SK-N-SH treated with all-trans-retinoic acid at 6 μM for 48 hours (cell line): ENCODE results near the gene NTM.

Source experiments
- ATAC-seq: fragments of 200-7000 bp; cut with Tn5 transposase; 3 replicates; pipeline ENCODE4 v1.9.1; 2020; ENCODE audit warnings: mild to moderate bottlenecking, moderate library complexity
- ARNTL ChIP-seq: fragments of 450-650 bp; formaldehyde crosslinking; IDR thresholded peaks from 2 replicates; pipeline ENCODE4 v1.5.0; 2020; ENCODE audit warnings: low read depth, mild to moderate bottlenecking, moderate library complexity, borderline replicate concordance
- BACH2 ChIP-seq: fragments of 250-450 bp; sonication (Bioruptor Pico); IDR thresholded peaks from 2 replicates; pipeline ENCODE4 v1.9.0; 2021; ENCODE audit warnings: mild to moderate bottlenecking, borderline replicate concordance
- CREB5 ChIP-seq: fragments of 250-450 bp; sonication (Bioruptor Pico); IDR thresholded peaks from 2 replicates; pipeline ENCODE4 v1.5.1; 2020; ENCODE audit warnings: low read depth, mild to moderate bottlenecking, moderate library complexity
- CSRNP3 ChIP-seq: fragments of 250-450 bp; sonication (Bioruptor Pico); IDR thresholded peaks from 2 replicates; pipeline ENCODE4 v1.5.1; 2021; ENCODE audit warnings: mild to moderate bottlenecking, moderate library complexity
- ESRRG ChIP-seq: fragments of 250-450 bp; sonication (Bioruptor Pico); IDR thresholded peaks from 2 replicates; pipeline ENCODE4 v1.6.1; 2021; ENCODE audit warnings: mild to moderate bottlenecking
- GLIS3 ChIP-seq: fragments of 250-450 bp; sonication (Bioruptor Pico); IDR thresholded peaks from 2 replicates; pipeline ENCODE4 v1.5.0; 2020; ENCODE audit warnings: mild to moderate bottlenecking, moderate library complexity
- ISL1 ChIP-seq: fragments of 250-450 bp; sonication (Bioruptor Pico); IDR thresholded peaks from 2 replicates; pipeline ENCODE4 v2.1.2; 2022; ENCODE audit warnings: mild to moderate bottlenecking, moderate library complexity
- OSR1 ChIP-seq: fragments of 250-450 bp; sonication (Bioruptor Pico); IDR thresholded peaks from 2 replicates; pipeline ENCODE4 v1.8.0; 2022; ENCODE audit warnings: moderate library complexity, mild to moderate bottlenecking, inconsistent platforms
- PATZ1 ChIP-seq: fragments of 250-450 bp; sonication (Bioruptor Pico); IDR thresholded peaks from 2 replicates; pipeline ENCODE4 v1.8.0; 2020; ENCODE audit warnings: mild to moderate bottlenecking, moderate library complexity, borderline replicate concordance
- POU6F1 ChIP-seq: fragments of 250-450 bp; sonication (Bioruptor Pico); IDR thresholded peaks from 2 replicates; pipeline ENCODE4 v1.8.0; 2021; ENCODE audit warnings: low read depth, mild to moderate bottlenecking, moderate library complexity, borderline replicate concordance
- PPARA ChIP-seq: fragments of 250-450 bp; sonication (Bioruptor Pico); IDR thresholded peaks from 2 replicates; pipeline ENCODE4 v1.5.0; 2020; ENCODE audit warnings: mild to moderate bottlenecking, borderline replicate concordance
- RARB ChIP-seq: fragments of 250-450 bp; sonication (Bioruptor Pico); IDR thresholded peaks from 2 replicates; pipeline ENCODE4 v1.8.0; 2021; ENCODE audit warnings: mild to moderate bottlenecking, moderate library complexity
- SNAI2 ChIP-seq: fragments of 250-450 bp; sonication (Bioruptor Pico); IDR thresholded peaks from 2 replicates; pipeline ENCODE4 v1.5.0; 2020; ENCODE audit warnings: mild to moderate bottlenecking, moderate library complexity
- TCF4 ChIP-seq: fragments of 250-450 bp; sonication (Bioruptor Pico); IDR thresholded peaks from 2 replicates; pipeline ENCODE4 v1.8.0; 2021; ENCODE audit warnings: mild to moderate bottlenecking, moderate library complexity, borderline replicate concordance
- TOX ChIP-seq: fragments of 250-450 bp; sonication (Bioruptor Pico); IDR thresholded peaks from 2 replicates; pipeline ENCODE4 v1.8.0; 2021; ENCODE audit warnings: mild to moderate bottlenecking, moderate library complexity, borderline replicate concordance
- TSHZ2 ChIP-seq: fragments of 250-450 bp; sonication (Bioruptor Pico); IDR thresholded peaks from 2 replicates; pipeline ENCODE4 v1.5.0; 2020; ENCODE audit warnings: mild to moderate bottlenecking, moderate library complexity
- ZFP3 ChIP-seq: fragments of 250-450 bp; sonication (Bioruptor Pico); IDR thresholded peaks from 2 replicates; pipeline ENCODE4 v1.5.0; 2020; ENCODE audit warnings: mild to moderate bottlenecking, moderate library complexity
- ZFP30 ChIP-seq: fragments of 450-650 bp; formaldehyde crosslinking; IDR thresholded peaks from 2 replicates; pipeline ENCODE4 v1.5.0; 2022; ENCODE audit warnings: mild to moderate bottlenecking, moderate library complexity
- ZNF70 ChIP-seq: fragments of 450-650 bp; formaldehyde crosslinking; IDR thresholded peaks from 2 replicates; pipeline ENCODE4 v1.5.0; 2020; ENCODE audit warnings: mild to moderate bottlenecking, moderate library complexity
- ZNF8 ChIP-seq: fragments of 450-650 bp; formaldehyde crosslinking; IDR thresholded peaks from 2 replicates; pipeline ENCODE4 v1.5.0; 2020; ENCODE audit warnings: mild to moderate bottlenecking, moderate library complexity

Gene NTM

GRCh38 chr11:131353766-131354165 lies 16.6 kb upstream of the NTM start (continued):
- no peak for TF ChIP-seq PATZ1 (CRISPR knock-in tag)
- TF ChIP-seq ARNTL (CRISPR knock-in tag), result no peak
- no peak for TF ChIP-seq TCF4 (CRISPR knock-in tag)
- TF ChIP-seq GLIS3 (CRISPR knock-in tag), result no peak

- TF ChIP-seq ZNF70 (CRISPR knock-in tag), result no peak
- no peak for TF ChIP-seq OSR1
- no peak for TF ChIP-seq GLIS3 (CRISPR knock-in tag)
- no peak for TF ChIP-seq TCF4 (CRISPR knock-in tag)
- no peak for TF ChIP-seq POU6F1
- no peak for TF ChIP-seq CREB5
- TF ChIP-seq TOX (CRISPR knock-in tag), result no peak
- no peak for TF ChIP-seq RARB
- ATAC-seq, result no peak
These were observed 16.1 kb upstream of the NTM start for GRCh38 chr11:131354251-131354701.

- ATAC-seq, result no peak
- TF ChIP-seq OSR1 (no peak), POU6F1 (no peak), TCF4 (CRISPR knock-in tag) (no peak), PATZ1 (CRISPR knock-in tag) (no peak), TOX (CRISPR knock-in tag) (no peak), ISL1 (CRISPR knock-in tag) (no peak), PPARA (no peak), ZNF8 (no peak), ARNTL (CRISPR knock-in tag) (no peak), RARB (no peak), GLIS3 (CRISPR knock-in tag) (no peak), BACH2 (CRISPR knock-in tag) (no peak), CSRNP3 (CRISPR knock-in tag) (no peak), ZNF70 (CRISPR knock-in tag) (no peak), ESRRG (CRISPR knock-in tag) (no peak), SNAI2 (CRISPR knock-in tag) (no peak), ZFP30 (CRISPR knock-in tag) (no peak), TSHZ2 (no peak), ZFP3 (CRISPR knock-in tag) (no peak)
These were observed 14.2 kb upstream of the NTM start for GRCh38 chr11:131356206-131356605.
